BE2C (cell line): ENCODE data around the gene LRRC73.
"Not testable (repeated sequence)": the region's sequence is repeated elsewhere in the genome, so short reads cannot be mapped to it uniquely, and the experiment has no call there.

ENCODE experiments used
- DNase-seq: peaks from one replicate; pipeline ENCODE4 v3.0.0-alpha.2; 2020
- H3K27me3 ChIP-seq: fragments of 250-450 bp; sonication (Bioruptor Pico); 2 replicates; pipeline ENCODE4 v1.5.1; 2020; ENCODE audit warnings: mild to moderate bottlenecking
- H3K36me3 ChIP-seq: fragments of 250-450 bp; sonication (Bioruptor Pico); 2 replicates; pipeline ENCODE4 v1.5.1; 2020; ENCODE audit warnings: mild to moderate bottlenecking
- H3K4me1 ChIP-seq: fragments of 250-450 bp; sonication (Bioruptor Pico); 2 replicates; pipeline ENCODE4 v1.5.1; 2020
- H3K4me3 ChIP-seq: 2 replicates; pipeline ENCODE4 v1.5.1; 2011; ENCODE audit warnings: low read depth, low read length
- H3K9me3 ChIP-seq: fragments of 250-450 bp; sonication (Bioruptor Pico); 2 replicates; pipeline ENCODE4 v1.5.1; 2020
- CTCF ChIP-seq: IDR thresholded peaks from 2 replicates; pipeline ENCODE4 v1.5.1; 2012; ENCODE audit warnings: mild to moderate bottlenecking, low read depth, low read length

The LRRC73 gene

DNA sequence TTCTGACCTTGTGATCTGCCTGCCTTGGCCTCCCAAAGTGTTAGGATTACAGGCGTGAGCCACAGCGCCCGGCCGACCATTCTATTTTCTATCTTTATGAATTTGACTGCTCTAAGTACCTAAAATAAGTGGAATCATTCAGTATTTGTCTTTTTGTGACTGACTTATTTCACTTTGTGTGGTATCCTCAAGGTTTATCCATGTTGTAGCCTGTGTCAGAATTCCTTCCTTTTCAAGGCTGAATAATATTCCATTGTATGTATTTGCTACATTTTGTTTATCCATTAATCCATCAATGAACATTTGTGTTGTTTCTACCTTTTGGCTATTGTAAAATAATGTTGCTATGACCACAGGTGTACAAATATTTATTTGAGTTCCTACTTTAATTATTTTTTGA, 37.6 kb downstream of the LRRC73 start:
- Histone ChIP-seq H3K27me3 (no peaks in the 10 kb centered on the region), H3K4me1 (peaks cover 5% of the 10 kb centered on the region), H3K4me3 (no peak overlapping the region), H3K36me3 (no peaks in the 10 kb centered on the region), H3K9me3 (no peaks in the 10 kb centered on the region)
- no peak for TF ChIP-seq CTCF
- DNase-seq = no peak

DNA sequence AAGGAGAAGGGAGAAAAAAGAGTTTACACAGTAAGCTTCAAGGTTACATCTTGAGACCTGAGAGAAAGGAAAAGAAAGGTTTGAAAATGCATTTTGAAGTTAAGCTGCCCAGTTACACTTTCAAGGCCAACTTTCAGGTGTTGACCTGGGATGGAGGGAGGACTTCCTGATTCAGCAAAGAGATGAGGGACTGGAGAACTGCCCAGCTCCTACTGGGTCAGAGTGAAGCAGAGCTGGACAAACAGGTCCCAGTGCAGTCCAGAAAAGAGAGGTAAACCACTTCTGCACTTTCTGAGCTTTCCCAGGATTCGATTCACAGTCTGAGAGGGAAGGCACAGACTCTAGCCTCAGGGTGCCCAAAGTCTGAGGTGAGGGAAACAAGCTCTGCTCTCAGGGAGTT, 38.7 kb downstream of the LRRC73 start:
- Histone ChIP-seq H3K27me3 (no peaks in the 10 kb centered on the region), H3K36me3 (no peaks in the 10 kb centered on the region), H3K4me1 (no peaks in the 10 kb centered on the region), H3K9me3 (no peaks in the 10 kb centered on the region), H3K4me3 (no peak overlapping the region)
- TF ChIP-seq CTCF = no peak
- no peak for DNase-seq

DNA sequence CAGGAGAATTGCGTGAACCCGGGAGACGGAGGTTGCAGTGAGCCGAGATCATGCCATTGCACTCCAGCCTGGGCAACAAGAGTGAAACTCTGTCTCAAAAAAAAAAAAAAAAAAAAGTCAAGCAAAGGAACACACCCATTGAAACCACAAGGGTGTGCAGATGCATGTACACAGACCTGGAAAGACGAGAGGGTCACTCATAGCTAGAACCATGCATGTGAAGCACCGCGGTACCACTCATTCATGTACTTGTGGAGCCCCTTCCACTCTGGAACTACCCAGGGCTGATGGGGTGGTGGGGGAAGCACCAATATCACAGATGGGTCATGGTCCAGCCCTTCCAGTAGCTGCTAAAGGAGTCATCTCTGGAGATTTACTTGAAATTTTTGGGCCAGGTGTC, 40.2 kb downstream of the LRRC73 start:
- Histone ChIP-seq H3K9me3 (no peaks in the 10 kb centered on the region), H3K4me3 (no peak overlapping the region), H3K36me3 (no peaks in the 10 kb centered on the region), H3K27me3 (no peaks in the 10 kb centered on the region), H3K4me1 (no peaks in the 10 kb centered on the region)
- TF ChIP-seq CTCF = no peak
- no peak for DNase-seq

- Histone ChIP-seq H3K9me3 (no peaks in the 10 kb centered on the region), H3K36me3 (no peaks in the 10 kb centered on the region), H3K4me3 (no peak overlapping the region), H3K4me1 (no peaks in the 10 kb centered on the region), H3K27me3 (no peaks in the 10 kb centered on the region)
- TF ChIP-seq CTCF = no peak
- no peak for DNase-seq
Observed at GRCh38 chr6:43468748-43469681, 41.1 kb downstream of the LRRC73 start.

GRCh38 chr6:43468240-43468639, 41.9 kb downstream of the LRRC73 start:
- no peak for DNase-seq
- no peak overlapping the region for H3K4me3 ChIP-seq
- H3K4me1 ChIP-seq = no peaks in the 10 kb centered on the region
- no peaks in the 10 kb centered on the region for H3K9me3 ChIP-seq
- H3K27me3 ChIP-seq = no peaks in the 10 kb centered on the region
- no peaks in the 10 kb centered on the region for H3K36me3 ChIP-seq
- TF ChIP-seq CTCF = no peak

DNA sequence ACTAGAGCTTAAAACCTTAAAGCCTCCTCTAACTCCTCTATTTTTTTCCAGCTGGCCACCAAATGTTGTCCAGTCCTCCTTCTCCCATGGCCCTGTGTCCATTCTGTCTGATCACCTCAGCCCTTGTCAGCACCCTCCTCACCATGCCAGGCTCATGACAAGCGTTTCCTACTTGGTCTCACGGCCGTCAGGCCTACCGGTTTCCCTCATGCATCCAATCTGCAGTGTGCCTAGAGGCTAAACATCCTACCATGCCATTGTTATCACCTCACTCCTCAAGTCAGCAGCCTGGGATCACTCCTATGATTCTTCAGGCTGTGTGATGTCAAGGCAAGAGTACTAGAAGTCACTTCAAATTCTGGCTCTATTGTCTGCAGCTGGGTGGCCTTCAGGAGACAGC, 42.4 kb downstream of the LRRC73 start:
- H3K4me3 ChIP-seq = no peak overlapping the region
- no peaks in the 10 kb centered on the region for H3K9me3 ChIP-seq
- H3K27me3 ChIP-seq = no peaks in the 10 kb centered on the region
- TF ChIP-seq CTCF = no peak
- DNase-seq = no peak
- no peaks in the 10 kb centered on the region for H3K36me3 ChIP-seq
- no peaks in the 10 kb centered on the region for H3K4me1 ChIP-seq

DNA sequence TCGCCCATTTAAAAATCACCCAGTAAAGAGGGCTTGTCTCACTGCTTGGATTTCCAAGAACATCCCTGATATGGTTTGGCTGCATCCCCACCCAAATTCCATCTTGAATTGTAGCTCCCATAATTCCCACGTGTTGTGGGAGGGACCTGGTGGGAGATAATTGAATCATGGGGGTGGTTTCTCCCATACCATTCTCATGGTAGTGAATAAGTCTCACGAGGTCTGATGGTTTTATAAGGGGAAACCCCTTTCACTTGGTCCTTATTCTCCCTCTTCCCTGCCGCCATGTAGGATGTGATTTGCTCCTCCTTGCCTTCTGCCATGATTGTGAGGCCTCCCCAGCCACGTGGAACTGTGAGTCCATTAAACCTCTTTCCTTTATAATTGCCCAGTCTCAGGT, 42.9 kb downstream of the LRRC73 start:
- H3K4me1 ChIP-seq, H3K4me3 ChIP-seq, H3K36me3 ChIP-seq, DNase-seq, H3K9me3 ChIP-seq, H3K27me3 ChIP-seq: not testable (repeated sequence)
